Activated CD4-positive, CD25-positive, alpha-beta regulatory T cell treated with anti-CD3 and anti-CD28 coated beads, Interleukin-2, amount 50 U/mL, for 16 hours (primary cell): Measurements from ENCODE around the gene DHRS3.

Source experiments
- DNase-seq: peaks from one replicate; pipeline ENCODE4 v3.0.0-alpha.2; 2020; ENCODE audit warnings: low read depth, low spot score

The DHRS3 gene

DNA sequence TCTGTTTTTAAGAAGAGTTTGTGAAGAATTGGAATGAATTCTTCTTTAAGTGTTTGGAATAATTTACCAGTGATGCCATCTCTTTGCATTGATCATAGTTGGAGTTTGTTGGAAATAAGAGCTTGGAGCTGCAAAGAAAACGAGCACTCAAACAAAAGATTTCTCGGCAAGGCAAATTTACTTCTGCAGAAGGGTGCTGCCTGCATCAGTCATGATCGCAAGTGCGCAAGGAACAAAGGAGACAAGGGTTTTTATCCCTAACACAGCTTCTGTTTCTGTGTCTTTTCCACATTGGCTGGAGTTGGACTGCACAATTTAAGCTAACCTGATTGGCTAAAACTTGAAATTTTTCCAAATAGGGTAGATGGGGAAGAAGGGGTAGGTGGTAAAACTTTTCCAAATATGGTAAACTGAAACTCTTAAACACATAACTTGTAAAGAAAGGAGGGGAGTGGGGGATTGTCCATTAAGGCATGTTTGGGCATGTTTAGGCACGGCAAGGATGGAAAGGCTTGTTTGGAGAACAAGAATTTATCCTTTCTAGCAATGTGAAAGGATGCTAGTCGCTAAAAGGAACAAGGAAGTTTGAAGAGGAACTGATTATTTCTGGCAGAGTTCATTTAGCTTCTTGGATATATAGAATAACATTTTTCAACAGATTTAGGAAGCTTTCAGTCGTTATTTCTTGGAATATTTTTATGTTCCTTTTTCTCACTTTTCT, 22.4 kb upstream of the DHRS3 start:
- no peak for DNase-seq

DNA sequence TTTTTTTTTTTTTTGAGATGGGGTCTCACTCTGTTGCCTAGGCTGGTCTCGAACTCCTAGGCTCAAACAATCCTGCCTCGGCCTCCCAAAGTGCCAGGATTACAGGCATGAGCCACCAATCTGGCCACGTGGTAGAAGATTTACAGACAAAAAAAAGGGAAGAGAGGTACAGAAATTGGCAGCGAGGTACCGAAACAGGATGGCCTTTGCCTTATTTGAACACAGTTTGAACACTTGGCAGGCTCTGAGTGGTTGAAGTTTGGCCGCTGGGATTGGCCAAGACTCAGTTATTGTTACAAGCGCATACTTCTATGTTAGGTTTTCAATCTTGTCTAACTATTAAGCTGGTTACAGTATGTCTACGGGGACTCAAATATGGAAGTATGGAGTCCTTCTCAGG, 19.7 kb upstream of the DHRS3 start:
- DNase-seq = no peak

DNA sequence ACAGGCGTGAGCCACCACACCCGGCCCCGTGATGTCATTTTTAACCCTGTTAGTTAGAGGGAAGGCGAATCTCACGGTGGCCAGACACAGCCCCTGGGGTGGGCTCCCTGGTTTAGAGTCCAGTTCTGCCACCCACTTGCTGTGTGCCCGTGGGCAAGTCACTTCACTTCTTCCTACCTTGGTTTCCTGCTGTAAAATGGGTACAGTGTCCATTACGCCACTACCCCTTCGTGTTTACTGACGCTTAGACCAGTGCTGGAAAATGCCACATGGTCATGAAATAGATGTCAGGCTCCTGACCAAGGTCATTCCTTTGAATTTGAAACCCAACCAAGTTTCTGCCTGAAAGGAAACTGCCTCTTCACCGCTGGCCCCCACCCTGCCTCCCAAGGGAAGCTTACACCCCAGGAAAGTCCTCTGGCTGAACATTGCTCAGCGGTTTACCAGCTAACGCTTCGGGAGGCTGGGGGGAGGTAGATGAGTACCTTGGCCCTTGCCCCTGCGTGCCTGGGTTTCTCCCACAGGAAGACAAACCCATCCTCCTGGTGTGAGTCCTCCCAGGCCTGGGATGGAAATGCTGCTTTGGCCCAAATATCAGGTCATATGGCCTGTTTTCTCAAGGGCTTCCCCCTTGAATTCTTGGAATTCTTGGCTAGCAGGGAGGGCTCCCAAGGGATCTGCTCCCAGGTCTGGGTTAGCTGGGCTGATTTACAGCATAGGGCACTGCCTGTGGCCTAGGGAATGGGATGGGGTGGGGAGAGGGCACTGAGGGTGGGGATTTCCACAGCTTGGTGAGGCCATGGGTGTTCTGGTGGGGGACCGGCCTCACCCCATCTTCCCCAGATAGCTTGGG, 18.3 kb upstream of the DHRS3 start:
- DNase-seq = no peak

DNA sequence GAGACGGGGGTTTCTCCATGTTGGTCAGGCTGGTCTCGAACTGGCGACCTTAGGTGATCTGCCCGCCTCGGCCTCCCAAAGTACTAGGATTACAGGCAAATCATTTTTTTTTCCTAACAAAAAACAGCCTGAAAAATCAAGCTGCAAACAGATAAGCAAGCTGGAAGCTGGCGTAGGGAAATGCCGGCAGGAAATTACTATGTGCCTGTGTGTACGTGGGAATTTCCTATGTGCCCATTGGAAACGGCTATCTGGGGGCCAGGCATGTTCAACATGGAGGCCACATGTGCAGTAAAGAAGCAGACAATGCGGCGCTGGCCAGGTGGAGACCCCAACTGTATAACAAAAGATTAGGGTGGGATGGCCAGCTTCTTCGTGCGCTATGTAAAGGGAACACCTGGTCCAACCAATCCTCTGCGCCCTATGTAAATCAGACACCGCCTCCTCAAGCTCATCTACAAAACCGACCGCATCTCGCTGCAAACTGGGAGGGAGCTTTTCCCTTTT, 16.7 kb upstream of the DHRS3 start:
- no peak for DNase-seq

DNA sequence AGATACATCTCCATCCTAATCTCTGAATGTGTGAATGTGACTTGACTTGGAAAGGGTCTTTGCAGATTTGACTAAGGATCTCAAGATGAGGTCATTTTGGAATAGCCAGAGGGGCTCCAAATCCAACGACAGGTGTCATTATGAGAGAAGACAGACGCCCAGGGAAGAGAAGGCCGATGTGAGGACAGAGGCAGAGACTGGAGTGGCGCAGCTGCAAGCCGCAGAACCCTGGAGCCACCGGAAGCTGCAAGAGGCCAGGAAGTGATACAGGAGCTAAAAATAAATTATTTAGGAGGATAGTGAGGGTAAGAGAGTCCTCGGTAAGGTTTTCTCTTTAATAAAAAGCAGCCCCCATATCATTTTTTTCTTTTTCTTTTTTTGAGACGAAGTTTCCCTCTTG, 16.1 kb upstream of the DHRS3 start:
- DNase-seq = no peak

DNA sequence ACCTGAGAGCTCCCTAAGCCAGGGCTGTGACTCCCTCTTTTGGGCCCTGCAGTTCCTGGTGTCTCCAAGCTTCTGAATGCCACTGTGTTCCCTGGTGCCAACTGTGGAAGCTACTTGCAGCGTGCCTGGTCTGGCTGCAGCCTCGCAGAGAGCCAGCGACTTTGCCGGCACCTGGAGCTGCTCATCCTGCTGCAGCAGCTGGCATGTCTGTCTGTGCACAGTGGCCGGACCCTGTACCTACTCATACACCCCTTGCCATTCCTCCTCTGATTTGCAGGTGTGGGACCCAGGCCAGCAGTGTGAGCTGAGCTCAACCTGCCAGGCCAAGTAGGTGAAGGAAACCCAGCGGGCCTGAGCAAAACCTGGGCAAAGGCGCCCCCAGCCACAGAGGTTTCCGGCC, 13.6 kb upstream of the DHRS3 start:
- no peak for DNase-seq

DNA sequence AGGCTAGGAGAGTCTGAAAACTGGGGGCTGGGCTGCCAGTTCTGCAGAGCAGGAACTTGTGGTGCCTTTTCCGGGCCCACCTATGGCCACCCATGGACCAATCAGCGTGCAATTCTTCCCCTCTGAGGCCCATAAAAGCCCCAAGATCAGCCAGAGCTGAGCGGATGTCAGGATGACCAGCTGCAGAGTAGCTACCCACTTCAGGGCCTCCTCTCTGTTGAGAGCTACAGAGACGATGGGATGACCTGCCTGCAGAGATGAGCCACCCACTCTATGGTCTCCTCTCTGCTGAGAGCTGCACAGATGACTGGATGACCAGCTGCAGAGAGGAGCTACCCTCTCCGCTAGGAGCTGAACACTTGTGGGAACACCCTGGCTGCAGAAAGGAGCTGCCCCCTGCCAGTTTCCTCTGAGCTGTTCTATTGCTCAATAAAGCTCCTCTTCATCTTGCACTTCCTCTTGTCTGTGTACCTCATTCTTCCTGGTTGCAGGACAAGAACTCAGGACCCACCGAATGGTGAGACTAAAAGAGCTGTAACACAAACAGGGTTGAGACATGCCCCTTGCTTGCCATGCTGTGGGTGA, 13.0 kb upstream of the DHRS3 start:
- no peak for DNase-seq

DNA sequence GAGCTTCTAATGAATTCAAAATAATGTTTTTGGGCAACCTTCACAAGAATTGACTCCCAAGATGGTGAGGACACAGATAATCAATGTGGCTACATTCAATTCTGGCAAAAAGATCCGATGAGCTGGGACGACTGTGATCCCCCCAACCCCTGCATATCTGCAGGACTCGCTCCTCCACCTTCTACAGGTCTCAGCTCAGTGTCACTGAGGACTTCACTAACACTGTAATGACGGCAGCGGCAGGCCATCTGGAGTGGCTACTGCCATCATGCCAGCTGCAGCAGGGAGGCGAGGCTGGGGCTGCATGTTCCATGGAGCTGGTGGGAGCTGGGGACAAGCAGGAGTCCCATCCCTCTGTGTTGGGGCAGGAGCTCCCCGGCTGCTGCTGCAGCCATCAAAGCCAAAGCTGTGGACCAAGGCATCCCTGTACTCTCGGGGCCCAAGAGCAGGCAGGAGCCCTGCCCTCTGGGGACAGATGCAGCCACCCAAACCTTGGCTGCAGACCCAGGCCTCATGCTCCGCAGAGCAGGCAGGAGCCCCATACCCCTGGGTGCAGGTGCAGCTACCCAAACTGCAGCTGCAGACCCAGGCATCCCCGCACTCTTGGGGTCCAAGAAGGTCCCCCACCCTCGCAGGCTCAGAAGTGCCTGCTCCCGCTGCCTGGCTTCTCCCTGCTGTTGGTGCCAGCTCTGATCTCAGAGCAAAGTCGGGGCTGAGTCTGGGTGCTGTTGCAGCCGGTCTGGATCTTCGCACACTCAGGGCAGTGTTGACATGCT, 12.2 kb upstream of the DHRS3 start:
- no peak for DNase-seq

DNA sequence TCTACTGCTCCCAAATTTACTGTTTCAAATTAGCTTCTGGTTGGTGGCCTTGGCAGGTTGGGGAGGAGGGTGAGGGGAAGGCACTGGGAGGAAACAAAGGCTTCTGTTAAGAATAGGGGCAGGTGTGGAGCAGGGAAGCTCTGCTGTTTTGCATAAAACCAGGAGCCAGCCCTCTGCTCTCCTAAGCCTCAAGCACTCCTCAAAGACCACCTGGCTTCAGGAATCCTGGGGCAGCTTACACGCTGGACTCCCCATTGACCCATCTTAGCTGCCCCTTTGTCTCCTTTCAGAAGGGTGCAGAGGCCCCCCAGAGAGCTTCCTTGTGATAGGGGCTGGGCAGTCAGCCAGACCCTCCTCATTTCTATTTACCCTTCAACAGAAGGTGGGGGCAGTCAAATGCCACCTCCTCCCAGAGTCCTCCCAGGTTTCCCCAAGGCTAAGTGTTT, 11.5 kb upstream of the DHRS3 start:
- no peak for DNase-seq

DNA sequence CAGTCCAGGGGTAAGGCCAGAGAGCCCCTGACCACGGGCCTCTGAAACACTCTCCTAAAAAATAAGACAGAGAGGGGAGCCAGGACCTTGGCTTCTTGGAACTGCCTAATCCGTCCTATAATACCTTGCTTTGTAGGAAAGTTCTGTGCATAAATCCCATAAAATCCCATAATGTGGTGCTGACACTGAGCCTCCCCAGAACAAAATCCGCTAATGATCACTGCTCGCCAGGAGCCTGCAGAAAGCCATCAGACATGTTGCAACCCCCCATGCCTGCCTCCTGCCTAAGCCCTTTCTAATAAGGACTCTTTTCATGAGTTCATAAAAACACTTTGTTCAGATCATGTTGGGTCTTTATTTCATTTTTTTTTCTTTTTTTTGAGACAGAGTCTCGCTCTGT, 9.3 kb upstream of the DHRS3 start:
- DNase-seq = no peak

DNA sequence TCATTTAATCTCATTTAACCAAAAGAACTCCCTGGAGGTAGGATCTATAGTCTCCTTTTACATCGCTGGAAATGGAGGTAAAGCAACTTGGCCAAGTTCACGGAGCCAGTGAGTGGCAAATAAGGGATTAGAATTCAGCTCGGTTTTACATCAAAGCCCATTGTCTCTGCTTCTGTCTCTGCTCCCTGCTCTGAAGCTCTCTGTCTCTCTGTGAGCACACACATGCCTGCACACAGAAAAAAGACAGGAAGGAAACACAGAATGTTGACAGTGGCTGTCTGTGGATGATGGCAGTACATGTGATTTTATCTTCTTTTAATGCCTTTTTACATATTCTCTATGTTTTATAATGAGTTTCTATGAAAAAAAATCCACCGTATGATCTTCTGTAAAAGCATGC, 8.9 kb upstream of the DHRS3 start:
- DNase-seq = no peak

DNA sequence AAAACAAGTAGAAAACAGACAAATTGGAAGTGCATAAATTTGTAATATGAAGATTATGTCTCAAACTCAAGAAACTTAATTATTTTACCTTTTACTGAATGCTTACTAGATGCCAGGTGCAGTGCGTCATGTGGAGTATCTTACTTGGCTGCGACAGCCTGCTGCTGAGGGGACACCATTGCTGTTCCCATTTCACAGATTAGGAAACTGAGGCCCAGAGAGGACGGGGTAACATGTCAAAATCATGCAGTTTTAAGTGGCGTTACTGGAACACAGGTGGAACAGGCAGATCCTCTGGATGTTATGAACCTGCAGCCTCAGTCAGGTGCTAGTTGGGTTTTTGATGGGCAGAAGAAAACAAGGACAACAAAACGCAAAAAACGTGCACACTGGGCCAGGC, 7.3 kb upstream of the DHRS3 start:
- no peak for DNase-seq

DNA sequence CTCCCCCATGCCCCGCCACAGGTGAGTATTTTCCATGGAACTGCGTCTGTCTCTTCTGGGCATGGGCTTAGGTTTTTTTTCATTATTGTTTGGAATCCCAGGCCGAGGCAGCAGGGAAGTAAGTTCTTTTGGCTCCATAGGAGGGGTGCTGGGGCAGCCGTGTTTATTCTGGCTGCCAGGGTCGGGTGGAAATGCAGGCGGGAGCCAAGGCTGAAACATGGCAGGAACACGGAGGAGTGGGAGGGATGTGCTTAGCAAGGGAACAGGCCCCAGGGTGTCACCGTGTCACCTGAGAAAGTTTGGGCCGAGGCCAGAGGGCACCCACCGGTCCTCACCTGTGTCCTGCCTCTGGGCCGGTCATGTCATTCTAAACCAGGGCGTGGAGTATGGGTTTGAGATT, 4.5 kb upstream of the DHRS3 start:
- no peak for DNase-seq

DNA sequence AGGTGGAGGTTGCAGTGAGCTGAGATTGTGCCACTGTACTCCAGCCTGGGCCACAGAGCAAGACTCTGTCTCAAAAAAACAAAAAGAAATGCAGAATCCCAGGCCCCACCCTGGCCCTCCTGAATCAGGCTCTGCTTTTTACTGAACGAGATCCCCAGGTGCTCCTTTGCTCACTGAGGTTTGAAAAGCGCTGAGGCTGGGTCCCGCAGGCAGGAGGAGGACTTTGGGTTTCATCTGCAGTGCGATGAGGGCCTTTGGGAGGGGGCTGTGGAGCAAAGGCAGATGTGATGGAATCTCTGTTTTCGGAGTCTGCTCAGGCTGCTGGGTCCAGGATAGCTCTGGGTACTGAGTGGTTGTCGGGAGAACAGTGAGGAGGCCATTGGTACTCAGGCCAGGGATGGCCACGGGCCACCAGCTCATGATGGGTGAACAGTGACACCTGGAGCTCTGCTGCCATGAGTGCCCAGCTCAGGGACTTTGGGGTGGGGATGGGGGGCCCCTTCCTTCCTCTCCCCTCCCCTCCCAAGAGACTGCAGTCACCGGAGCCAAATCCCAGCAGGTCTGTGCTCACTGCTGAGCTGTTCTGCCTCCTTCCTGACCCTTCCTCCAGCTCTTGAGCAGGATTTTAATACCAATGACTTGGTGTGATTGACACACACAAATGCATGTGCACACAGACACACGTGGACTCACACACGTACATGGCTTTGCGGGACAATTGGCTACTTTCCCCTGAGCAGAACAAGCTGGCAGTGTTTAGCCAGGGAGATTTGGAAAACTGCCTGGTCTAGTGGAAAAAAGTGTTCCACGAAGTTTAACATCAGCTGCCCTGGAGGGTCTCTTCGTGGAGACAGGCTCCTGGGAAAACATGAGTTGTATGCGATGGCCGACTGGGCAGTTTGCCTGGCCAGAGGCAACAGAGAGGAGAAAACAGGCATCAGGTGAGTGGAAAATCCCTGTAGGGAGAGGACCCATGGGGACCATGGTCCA, 3.6 kb upstream of the DHRS3 start:
- no peak for DNase-seq

DNA sequence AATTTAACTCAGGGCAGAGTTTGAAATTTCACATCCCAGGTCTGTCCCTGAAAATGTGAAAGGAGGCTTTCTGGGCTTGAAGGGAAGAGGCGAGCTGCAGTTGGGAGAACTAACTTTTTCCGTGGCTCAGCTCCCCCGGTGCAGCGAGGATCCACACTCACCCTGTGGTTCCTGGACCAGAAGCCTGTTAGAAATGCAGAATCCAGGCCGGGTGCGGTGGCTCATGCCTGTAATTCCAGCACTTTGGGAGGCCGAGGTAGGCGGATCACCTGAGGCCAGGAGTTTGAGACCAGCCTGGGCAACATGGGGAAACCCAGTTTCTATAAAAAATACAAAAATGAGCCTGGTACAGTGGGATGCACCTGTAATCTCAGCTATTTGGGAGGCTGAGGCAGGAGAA, 2.9 kb upstream of the DHRS3 start:
- DNase-seq = no peak

DNA sequence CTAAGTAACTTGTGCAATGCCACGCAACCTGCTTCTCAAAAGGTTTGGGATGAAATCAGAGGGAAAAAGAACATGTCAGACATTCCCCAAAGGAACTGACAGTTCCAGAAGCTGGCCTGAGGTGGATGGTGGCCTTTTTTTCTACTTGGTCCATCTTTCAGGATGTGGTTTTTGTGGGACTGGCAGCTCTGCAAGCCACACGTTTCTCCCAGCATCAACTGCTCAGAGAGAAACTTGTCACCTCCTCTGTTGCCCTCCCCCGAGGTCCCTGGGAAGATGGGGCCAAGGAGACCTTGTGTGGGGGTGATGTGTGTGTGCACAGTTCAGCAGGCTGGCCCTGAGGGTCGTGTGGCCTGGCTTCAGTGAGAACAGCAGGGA, 2.5 kb upstream of the DHRS3 start:
- no peak for DNase-seq

DNA sequence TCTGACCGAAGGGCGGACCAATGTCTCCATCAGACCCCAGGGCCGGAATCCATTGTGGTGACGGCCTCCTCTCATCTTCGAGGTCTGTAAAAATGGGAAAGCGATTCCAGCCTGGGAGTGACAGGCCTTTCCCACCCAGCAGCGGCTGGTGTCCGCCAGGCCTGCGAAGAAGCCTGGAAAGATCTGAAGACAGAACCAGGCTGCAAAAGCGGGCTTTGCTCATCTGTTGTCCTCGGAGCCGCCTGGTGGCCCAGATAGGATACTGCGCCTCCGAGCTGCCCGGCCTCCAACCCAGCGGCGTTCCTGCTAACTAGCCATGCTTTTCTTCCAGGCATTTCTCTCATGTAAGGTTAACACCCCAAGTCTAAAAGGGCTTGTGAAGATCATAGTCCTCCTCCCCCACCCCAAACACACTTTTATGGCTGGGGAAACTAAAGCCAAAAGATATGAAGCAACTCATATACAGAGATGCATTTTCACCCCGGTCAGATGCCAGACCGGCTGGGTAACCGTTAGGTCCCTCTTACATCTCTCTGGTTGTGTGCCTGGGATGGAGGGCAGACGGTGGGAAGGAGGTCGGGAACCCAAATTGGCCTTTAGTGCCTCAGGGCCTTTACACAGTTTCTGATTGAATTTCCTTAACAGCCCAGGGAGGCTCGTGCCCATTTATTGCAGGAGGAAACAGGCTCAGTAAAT, 1.9 kb upstream of the DHRS3 start:
- DNase-seq = peak; percentile 52

DNA sequence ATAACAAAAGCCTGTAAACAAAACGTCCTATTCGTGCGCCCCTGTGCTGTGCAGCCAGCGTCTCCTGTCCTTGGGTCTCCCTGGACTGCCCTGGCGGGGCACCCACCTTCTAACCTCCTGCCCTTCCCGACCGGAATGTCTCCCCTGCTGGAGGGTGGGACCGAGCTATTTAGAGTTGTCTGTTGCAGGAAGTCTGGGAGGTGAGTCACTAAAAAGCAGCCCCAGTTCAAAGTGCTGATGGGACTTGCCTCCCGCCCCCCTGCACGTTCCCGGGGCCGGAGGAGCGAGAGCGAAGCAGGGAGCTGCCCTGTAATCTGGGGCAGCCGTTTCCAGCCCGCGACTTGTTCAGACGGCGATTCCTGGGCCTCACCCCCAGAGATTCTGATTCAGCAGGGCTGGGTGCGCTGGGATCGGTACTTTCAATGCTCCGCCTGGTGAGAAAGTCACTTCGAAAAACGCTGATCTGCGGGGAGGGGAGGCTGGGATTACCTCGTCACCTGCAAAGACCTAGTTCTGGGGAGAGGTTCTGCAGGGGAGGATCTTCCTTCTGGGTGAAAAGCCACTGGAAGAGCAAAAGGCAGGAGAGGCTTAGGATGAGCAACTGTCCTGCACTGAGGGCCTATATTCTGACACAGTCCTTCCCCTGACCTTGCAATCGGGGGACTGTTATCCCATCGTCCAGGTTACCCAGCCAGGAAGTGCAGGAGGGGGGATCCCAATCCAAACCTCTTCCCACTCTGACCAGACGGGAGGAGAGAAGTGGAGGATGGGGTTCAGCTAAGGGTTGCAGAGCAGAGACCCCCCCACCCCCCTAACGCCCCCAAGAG, 1.2 kb upstream of the DHRS3 start:
- DNase-seq = no peak

DNA sequence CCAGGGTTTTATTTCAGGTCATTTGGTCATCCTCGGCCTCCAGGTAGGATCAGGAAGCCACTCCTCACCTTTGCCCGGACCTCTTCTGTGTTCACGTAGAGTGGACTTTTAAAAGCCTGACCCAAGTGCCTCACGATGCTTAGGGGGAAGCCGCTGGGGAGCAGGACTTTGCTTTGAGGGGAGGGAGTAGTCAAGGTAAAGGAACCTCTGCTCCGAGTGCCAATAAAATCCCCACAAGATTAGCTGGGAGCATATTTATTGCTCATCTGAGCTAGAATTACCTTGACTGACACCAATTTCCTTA, 603 bp upstream of the DHRS3 start:
- DNase-seq = no peak
